Ascending aorta (tissue), 2 donors: Measurements from ENCODE around the gene RHOH. TPM values are rescaled to one million over a fixed set of nuclear protein-coding genes. Genes with fewer than 3 reads are reported as not detected.

Source experiments
- DNase-seq, 2 donors: peaks; one replicate each; pipeline ENCODE4 v3.0.0-alpha.2; 2019; ENCODE audit warnings: low spot score in 2 of 2
- H3K27ac ChIP-seq, 2 donors: fragments of 200-600 bp; sonication (generic); one replicate each; pipeline ENCODE4 v1.5.1; 2016 to 2017; ENCODE audit warnings: mild to moderate bottlenecking in 1 of 2
- H3K27me3 ChIP-seq: fragments of 200-600 bp; sonication (generic); one replicate; pipeline ENCODE4 v1.5.1; 2017
- H3K36me3 ChIP-seq, 2 donors: fragments of 200-600 bp; sonication (generic); one replicate each; pipeline ENCODE4 v1.5.1; 2016
- H3K4me1 ChIP-seq, 2 donors: fragments of 200-600 bp; sonication (generic); one replicate each; pipeline ENCODE4 v1.5.1; 2016 to 2017; ENCODE audit warnings: mild to moderate bottlenecking in 1 of 2
- H3K4me3 ChIP-seq, 2 donors: fragments of 200-600 bp; sonication (generic); one replicate each; pipeline ENCODE4 v1.5.1; 2016 to 2017; ENCODE audit warnings: mild to moderate bottlenecking in 1 of 2
- H3K9me3 ChIP-seq, 2 donors: fragments of 200-600 bp; sonication (generic); one replicate each; pipeline ENCODE4 v1.5.1; 2016
- CTCF ChIP-seq, 3 experiments: fragments of 200-600 bp in 2 of 3; fragments of 450-650 bp in 1 of 3; sonication (generic) in 2 of 3; IDR thresholded peaks; one replicate each; pipeline ENCODE4 v1.5.1; 2016 to 2019; ENCODE audit warnings: antibody characterized with exemption in 3 of 3, mild to moderate bottlenecking in 1 of 3, moderate library complexity in 1 of 3
- intact Hi-C: fragments of 100-400 bp; cut with DNase I; formaldehyde crosslinking; loops from one replicate; pipeline ENCODE4 v1.15.1; 2023
- total RNA-seq: library from RNA; depleted of rRNA; stranded (reverse); fragments of >200 nt; gene quantifications from one replicate; pipeline ENCODE4 v1.1.0, GENCODE V29; 2016

Gene RHOH
- total RNA-seq, 1 donor from 2014 or later, result not detected

- Histone ChIP-seq H3K4me3 (no peak overlapping the region), H3K27ac (no peak overlapping the region), H3K27me3 (no peaks in the 10 kb centered on the region), H3K4me1 (no peaks in the 10 kb centered on the region), H3K9me3 (no peaks in the 10 kb centered on the region), H3K36me3 (no peaks in the 10 kb centered on the region)
- no peak for DNase-seq
- TF ChIP-seq CTCF (IDR thresholded peaks at IDR 0.05), result no peak
- intact Hi-C loops, result no loop called here
Measured at GRCh38 chr4:40243386-40243948, 46.6 kb downstream of the RHOH start.

- Histone ChIP-seq H3K4me1 (no peaks in the 10 kb centered on the region), H3K27ac (no peak overlapping the region), H3K9me3 (no peaks in the 10 kb centered on the region), H3K36me3 (no peaks in the 10 kb centered on the region), H3K27me3 (no peaks in the 10 kb centered on the region), H3K4me3 (no peak overlapping the region)
- intact Hi-C loops, result no loop called here
- TF ChIP-seq CTCF (IDR thresholded peaks at IDR 0.05), result no peak
- no peak for DNase-seq
Measured at GRCh38 chr4:40244606-40245005, 47.8 kb downstream of the RHOH start.

- no peak overlapping the region for H3K4me3 ChIP-seq
- TF ChIP-seq CTCF (IDR thresholded peaks at IDR 0.05), result no peak
- no peak for DNase-seq
- intact Hi-C loops, result no loop called here
- H3K36me3 ChIP-seq, result no peaks in the 10 kb centered on the region
- no peaks in the 10 kb centered on the region for H3K27me3 ChIP-seq
- no peak overlapping the region for H3K27ac ChIP-seq
- no peaks in the 10 kb centered on the region for H3K9me3 ChIP-seq
- no peaks in the 10 kb centered on the region for H3K4me1 ChIP-seq
Measured at GRCh38 chr4:40245550-40245949, 48.7 kb downstream of the RHOH start.

- Histone ChIP-seq H3K4me3 (no peak overlapping the region), H3K4me1 (no peaks in the 10 kb centered on the region), H3K9me3 (no peaks in the 10 kb centered on the region), H3K27me3 (no peaks in the 10 kb centered on the region), H3K36me3 (no peaks in the 10 kb centered on the region), H3K27ac (no peak overlapping the region)
- no peak for DNase-seq
- intact Hi-C loops, result no loop called here
- TF ChIP-seq CTCF (IDR thresholded peaks at IDR 0.05), result no peak
Measured at GRCh38 chr4:40246011-40246900, 49.4 kb downstream of the RHOH start.

- Histone ChIP-seq H3K9me3 (no peaks in the 10 kb centered on the region), H3K4me1 (no peaks in the 10 kb centered on the region), H3K36me3 (no peaks in the 10 kb centered on the region), H3K27me3 (no peaks in the 10 kb centered on the region), H3K27ac (no peak overlapping the region), H3K4me3 (no peak overlapping the region)
- DNase-seq, result no peak
- intact Hi-C loops, result no loop called here
- no peak for TF ChIP-seq CTCF (IDR thresholded peaks at IDR 0.05)
Measured at GRCh38 chr4:40246938-40247337, 50.1 kb downstream of the RHOH start.
